Measurements from ENCODE around the gene RELT. TPM values are rescaled to one million over a fixed set of nuclear protein-coding genes. Genes with fewer than 3 reads are reported as not detected.

RELT gene
- total RNA-seq, 1 donor from 2014 or later = 1.6 TPM

DNA sequence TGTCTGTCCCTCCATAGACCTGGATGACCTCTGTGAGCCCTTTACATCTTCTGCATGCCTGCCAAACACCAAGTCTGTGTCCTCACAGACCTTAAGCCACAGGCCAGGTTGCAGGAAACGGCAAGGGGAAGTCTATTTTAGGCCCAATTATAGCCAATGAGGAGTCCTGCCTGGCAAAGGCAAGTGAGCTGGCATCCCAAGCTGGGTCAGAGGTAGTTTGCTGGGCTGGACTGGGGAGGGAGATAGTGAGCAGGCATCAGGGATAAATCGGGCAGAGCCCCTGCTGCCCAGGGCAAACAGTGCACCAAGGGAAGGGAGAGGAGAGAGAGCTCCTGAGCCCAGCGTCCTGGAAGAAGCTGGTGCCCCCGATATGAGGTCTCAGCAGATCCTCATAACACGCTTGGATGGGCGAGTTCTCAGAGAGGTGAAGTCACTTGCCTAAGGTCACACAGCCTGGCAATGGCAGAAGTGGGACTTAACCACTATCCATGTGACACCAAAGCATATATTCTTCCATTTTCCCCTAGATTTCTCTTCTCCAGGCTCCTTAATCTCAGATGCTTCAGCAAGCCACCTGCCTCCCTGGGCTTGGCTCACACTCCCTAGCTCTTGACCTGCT is 3.7 kb upstream of the RELT start:
- peaks cover 18 to 27% (median 19%) of the 10 kb centered on the region in 3 donors for H3K4me1 ChIP-seq (ENCODE audit: control insufficient read depth in 3 of 3, insufficient read depth in 3 of 3, low read length in 3 of 3)

DNA sequence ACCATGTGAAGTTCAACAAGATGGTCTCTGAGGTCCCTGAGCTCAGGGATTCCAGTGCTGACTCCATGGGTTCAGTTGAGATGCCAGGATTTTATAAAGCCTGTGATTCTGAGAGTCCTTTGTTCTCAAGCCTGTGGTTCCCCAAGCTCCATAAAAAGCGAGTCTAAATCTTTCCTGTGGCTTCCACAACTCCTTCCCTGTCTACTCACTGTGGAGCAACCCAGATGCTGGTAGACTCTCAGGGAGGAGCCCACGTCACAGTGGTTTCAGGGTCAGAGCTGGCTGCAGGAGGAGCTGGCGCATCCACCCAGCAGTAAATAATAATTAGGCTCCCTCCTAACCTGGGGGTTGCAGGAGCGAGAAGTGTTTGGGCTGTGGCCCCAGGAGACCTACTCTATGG is 2.0 kb upstream of the RELT start:
- Histone ChIP-seq H3K9ac (ENCODE audit: low read depth in 1 of 3, low read length in 3 of 3) (no peak overlapping the region), H3K27ac (ENCODE audit: low read depth, low read length) (no peak overlapping the region), H3K4me1 (ENCODE audit: control insufficient read depth in 3 of 3, insufficient read depth in 3 of 3, low read length in 3 of 3) (peaks cover 30 to 42% (median 35%) of the 10 kb centered on the region in 3 donors), H3K27me3 (ENCODE audit: control insufficient read depth in 3 of 3, insufficient read depth in 3 of 3, low read length in 3 of 3) (no peaks in the 10 kb centered on the region), H3K4me3 (ENCODE audit: low read length in 3 of 3) (no peak overlapping the region), H3K9me3 (ENCODE audit: control insufficient read depth in 3 of 3, low read length in 3 of 3) (no peaks in the 10 kb centered on the region), H3K36me3 (ENCODE audit: control insufficient read depth in 3 of 3, insufficient read depth in 3 of 3, low read length in 3 of 3) (no peaks in the 10 kb centered on the region)

More for the DNA sequence above, 3.7 kb upstream of the RELT start:
- H3K4me3 ChIP-seq (ENCODE audit: low read length in 3 of 3) = no peak overlapping the region
- H3K9me3 ChIP-seq (ENCODE audit: control insufficient read depth in 3 of 3, low read length in 3 of 3) = no peaks in the 10 kb centered on the region
- no peak overlapping the region for H3K27ac ChIP-seq (ENCODE audit: low read depth, low read length)
- no peaks in the 10 kb centered on the region for H3K36me3 ChIP-seq (ENCODE audit: control insufficient read depth in 3 of 3, insufficient read depth in 3 of 3, low read length in 3 of 3)
- H3K9ac ChIP-seq (ENCODE audit: low read depth in 1 of 3, low read length in 3 of 3) = peak overlapping the region in 1 of 3 donors; percentile 55
- no peaks in the 10 kb centered on the region for H3K27me3 ChIP-seq (ENCODE audit: control insufficient read depth in 3 of 3, insufficient read depth in 3 of 3, low read length in 3 of 3)

DNA sequence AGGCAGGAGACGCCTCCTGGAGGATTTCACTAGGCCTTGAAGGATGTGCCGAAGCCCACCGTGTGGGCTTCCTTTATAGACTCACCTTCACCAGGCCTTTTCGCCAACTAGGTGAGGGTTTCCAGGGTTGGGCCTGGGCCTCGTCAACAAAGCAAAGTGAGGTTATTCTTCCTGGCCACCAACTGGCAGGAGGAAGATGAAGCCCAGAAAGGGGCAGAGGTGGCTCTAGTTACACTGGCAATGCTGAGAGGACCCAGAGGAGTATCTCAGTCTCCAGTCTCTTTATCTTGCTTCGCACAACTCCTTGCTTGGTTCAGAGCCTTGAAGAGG is 404 bp upstream of the RELT start:
- Histone ChIP-seq H3K9me3 (ENCODE audit: control insufficient read depth in 3 of 3, low read length in 3 of 3) (no peaks in the 10 kb centered on the region), H3K9ac (ENCODE audit: low read depth in 1 of 3, low read length in 3 of 3) (peak overlapping the region; percentile 1 to 93 (median 2)), H3K27ac (ENCODE audit: low read depth, low read length) (peak overlapping the region; percentile 87), H3K4me1 (ENCODE audit: control insufficient read depth in 3 of 3, insufficient read depth in 3 of 3, low read length in 3 of 3) (peaks cover 46 to 58% (median 51%) of the 10 kb centered on the region in 3 donors), H3K27me3 (ENCODE audit: control insufficient read depth in 3 of 3, insufficient read depth in 3 of 3, low read length in 3 of 3) (no peaks in the 10 kb centered on the region), H3K4me3 (ENCODE audit: low read length in 3 of 3) (peak overlapping the region in 1 of 3 donors; percentile 52), H3K36me3 (ENCODE audit: control insufficient read depth in 3 of 3, insufficient read depth in 3 of 3, low read length in 3 of 3) (no peaks in the 10 kb centered on the region)

DNA sequence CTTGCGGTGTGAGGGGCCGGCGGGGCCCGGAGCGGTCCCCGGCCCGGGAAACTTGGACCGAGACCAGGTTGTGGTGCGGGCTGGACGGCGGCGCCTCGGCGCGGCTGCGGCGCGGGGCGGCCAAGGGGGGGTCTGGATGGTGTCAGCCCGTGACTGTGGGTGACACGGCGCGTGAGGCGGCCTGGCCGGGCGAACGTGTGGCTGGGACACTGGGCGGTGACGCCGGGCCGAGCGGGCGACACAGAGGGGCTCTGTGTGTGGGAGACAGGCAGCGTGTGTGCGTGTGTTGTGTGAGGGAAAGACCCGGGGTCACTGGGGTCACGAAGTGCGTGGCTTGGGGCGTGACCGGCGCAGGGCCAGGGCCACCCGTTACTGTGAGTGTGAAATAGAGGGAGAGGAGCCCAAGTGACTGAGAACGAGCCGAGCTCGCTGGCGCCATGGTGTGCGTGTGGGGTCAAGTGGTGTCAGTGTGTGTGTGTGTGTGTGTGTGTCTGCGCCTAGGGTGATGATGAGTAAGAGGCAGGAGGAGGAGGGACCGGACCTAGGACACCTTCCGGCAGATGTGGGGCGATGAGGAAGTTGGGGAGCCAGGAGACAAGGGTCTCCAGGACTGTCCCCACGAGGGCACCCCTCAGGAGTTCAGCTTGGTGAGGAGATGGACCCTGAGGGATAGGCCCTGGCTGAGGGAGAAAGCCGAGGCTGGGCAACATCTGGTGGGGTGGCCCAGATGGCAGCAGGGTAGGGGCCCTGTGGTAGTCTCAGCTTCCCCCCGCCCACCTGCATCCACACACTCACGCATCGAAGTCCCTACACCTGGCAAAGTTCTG is 817 bp downstream of the RELT start:
- H3K4me3 ChIP-seq (ENCODE audit: low read length in 3 of 3) = peak overlapping the region; percentile 64 to 89 (median 88)
- peak overlapping the region; percentile 87 for H3K27ac ChIP-seq (ENCODE audit: low read depth, low read length)
- H3K9me3 ChIP-seq (ENCODE audit: control insufficient read depth in 3 of 3, low read length in 3 of 3) = no peaks in the 10 kb centered on the region
- peaks cover 57 to 69% (median 62%) of the 10 kb centered on the region in 3 donors for H3K4me1 ChIP-seq (ENCODE audit: control insufficient read depth in 3 of 3, insufficient read depth in 3 of 3, low read length in 3 of 3)
- no peaks in the 10 kb centered on the region for H3K27me3 ChIP-seq (ENCODE audit: control insufficient read depth in 3 of 3, insufficient read depth in 3 of 3, low read length in 3 of 3)
- H3K9ac ChIP-seq (ENCODE audit: low read depth in 1 of 3, low read length in 3 of 3) = peak overlapping the region; percentile 84 to 93 (median 91)
- H3K36me3 ChIP-seq (ENCODE audit: control insufficient read depth in 3 of 3, insufficient read depth in 3 of 3, low read length in 3 of 3) = no peaks in the 10 kb centered on the region

DNA sequence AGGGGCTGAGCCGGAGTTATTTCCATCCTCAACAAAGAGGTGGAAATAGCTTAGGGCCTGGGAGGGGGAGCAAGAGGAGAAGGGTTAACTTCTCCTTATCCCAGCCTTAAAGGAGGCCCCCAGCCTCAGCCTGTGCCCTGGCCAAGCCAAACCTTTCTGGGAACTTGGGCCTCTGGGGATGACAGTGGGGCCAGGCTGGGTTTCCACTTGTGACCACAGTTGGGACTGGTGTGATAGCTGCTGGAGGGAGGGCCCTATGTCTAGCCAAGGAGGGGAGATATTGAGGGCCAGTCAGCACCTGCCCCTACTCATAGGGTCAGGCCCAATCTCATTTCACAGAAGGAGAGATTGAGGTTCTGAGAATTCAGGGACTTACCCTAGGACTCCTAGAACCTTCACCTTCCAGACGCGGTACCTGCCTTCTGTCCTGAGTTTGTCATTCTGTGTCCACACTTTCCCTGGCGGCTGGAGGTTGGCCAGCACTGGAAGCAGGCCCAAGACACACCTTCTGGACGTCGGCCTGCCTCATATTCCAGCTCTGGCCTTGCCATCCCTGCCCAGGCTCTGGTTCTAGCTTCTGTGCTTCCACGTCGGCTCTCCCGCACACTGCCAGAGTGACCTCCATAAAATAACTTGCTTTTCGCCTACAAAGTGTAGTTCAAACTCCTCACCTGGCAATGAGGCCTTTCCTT is 3.1 kb downstream of the RELT start:
- H3K27ac ChIP-seq (ENCODE audit: low read depth, low read length) = peak overlapping the region; percentile 74
- peak overlapping the region in 2 of 3 donors; percentile 15 to 35 for H3K4me3 ChIP-seq (ENCODE audit: low read length in 3 of 3)
- H3K36me3 ChIP-seq (ENCODE audit: control insufficient read depth in 3 of 3, insufficient read depth in 3 of 3, low read length in 3 of 3) = no peaks in the 10 kb centered on the region
- H3K27me3 ChIP-seq (ENCODE audit: control insufficient read depth in 3 of 3, insufficient read depth in 3 of 3, low read length in 3 of 3) = no peaks in the 10 kb centered on the region
- H3K4me1 ChIP-seq (ENCODE audit: control insufficient read depth in 3 of 3, insufficient read depth in 3 of 3, low read length in 3 of 3) = peaks cover 71 to 80% (median 76%) of the 10 kb centered on the region in 3 donors
- H3K9me3 ChIP-seq (ENCODE audit: control insufficient read depth in 3 of 3, low read length in 3 of 3) = no peaks in the 10 kb centered on the region
- peak overlapping the region in 2 of 3 donors; percentile 54 to 72 for H3K9ac ChIP-seq (ENCODE audit: low read depth in 1 of 3, low read length in 3 of 3)

DNA sequence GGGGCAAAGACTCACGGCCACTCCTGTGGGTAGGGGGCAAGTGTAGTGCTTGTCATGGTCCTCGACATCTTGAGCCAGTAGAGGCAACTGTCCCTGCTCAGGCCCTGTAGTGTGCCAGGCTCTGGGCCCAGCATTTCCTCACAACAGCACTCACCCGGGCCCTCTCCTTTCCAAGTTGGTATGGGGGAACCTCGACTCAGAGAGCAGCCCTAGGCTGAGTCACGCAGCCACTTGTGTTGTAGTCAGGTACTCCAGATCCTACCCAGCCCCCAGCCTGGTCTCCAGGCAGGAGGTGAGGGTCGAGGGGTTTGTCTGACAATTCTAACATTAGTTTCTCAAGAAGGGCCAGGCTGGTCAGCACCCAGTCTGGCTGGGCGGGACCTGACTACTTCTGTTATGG is 4.1 kb downstream of the RELT start:
- no peak overlapping the region for H3K4me3 ChIP-seq (ENCODE audit: low read length in 3 of 3)
- H3K27ac ChIP-seq (ENCODE audit: low read depth, low read length) = peak overlapping the region; percentile 74
- H3K4me1 ChIP-seq (ENCODE audit: control insufficient read depth in 3 of 3, insufficient read depth in 3 of 3, low read length in 3 of 3) = peaks cover 81 to 90% (median 86%) of the 10 kb centered on the region in 3 donors
- peak overlapping the region; percentile 53 to 72 (median 68) for H3K9ac ChIP-seq (ENCODE audit: low read depth in 1 of 3, low read length in 3 of 3)
- no peaks in the 10 kb centered on the region for H3K27me3 ChIP-seq (ENCODE audit: control insufficient read depth in 3 of 3, insufficient read depth in 3 of 3, low read length in 3 of 3)
- no peaks in the 10 kb centered on the region for H3K9me3 ChIP-seq (ENCODE audit: control insufficient read depth in 3 of 3, low read length in 3 of 3)
- no peaks in the 10 kb centered on the region for H3K36me3 ChIP-seq (ENCODE audit: control insufficient read depth in 3 of 3, insufficient read depth in 3 of 3, low read length in 3 of 3)

DNA sequence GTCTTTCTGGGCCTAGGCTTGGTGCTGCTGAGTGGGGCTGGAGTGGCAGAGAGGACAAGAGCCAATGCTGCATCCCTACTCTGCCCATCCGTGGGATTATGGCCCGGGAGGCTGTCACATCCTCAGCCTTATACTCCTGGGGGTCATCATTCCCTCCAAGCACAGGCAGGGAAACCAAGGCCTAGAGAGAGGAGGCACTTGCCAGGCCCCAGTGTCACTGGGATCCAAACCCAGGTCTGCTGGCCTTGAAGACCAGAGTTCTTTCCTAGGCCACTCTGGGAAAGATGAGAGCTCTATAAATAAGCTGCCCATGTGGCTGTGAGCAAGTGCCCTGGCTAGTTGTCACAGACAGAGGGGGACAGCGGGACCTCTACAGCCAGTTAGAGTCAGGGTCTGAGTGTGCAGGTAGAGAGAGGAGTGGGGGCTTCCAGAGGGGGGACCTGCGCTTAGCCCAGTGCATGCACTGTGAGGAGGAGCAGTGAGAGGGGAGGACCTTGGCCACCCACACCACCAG is 4.8 kb downstream of the RELT start:
- peak overlapping the region; percentile 53 to 72 (median 68) for H3K9ac ChIP-seq (ENCODE audit: low read depth in 1 of 3, low read length in 3 of 3)
- no peaks in the 10 kb centered on the region for H3K27me3 ChIP-seq (ENCODE audit: control insufficient read depth in 3 of 3, insufficient read depth in 3 of 3, low read length in 3 of 3)
- H3K27ac ChIP-seq (ENCODE audit: low read depth, low read length) = peak overlapping the region; percentile 74
- H3K36me3 ChIP-seq (ENCODE audit: control insufficient read depth in 3 of 3, insufficient read depth in 3 of 3, low read length in 3 of 3) = no peaks in the 10 kb centered on the region
- H3K4me3 ChIP-seq (ENCODE audit: low read length in 3 of 3) = peak overlapping the region in 1 of 3 donors; percentile 58
- H3K4me1 ChIP-seq (ENCODE audit: control insufficient read depth in 3 of 3, insufficient read depth in 3 of 3, low read length in 3 of 3) = peaks cover 84 to 92% (median 92%) of the 10 kb centered on the region in 3 donors
- no peaks in the 10 kb centered on the region for H3K9me3 ChIP-seq (ENCODE audit: control insufficient read depth in 3 of 3, low read length in 3 of 3)

DNA sequence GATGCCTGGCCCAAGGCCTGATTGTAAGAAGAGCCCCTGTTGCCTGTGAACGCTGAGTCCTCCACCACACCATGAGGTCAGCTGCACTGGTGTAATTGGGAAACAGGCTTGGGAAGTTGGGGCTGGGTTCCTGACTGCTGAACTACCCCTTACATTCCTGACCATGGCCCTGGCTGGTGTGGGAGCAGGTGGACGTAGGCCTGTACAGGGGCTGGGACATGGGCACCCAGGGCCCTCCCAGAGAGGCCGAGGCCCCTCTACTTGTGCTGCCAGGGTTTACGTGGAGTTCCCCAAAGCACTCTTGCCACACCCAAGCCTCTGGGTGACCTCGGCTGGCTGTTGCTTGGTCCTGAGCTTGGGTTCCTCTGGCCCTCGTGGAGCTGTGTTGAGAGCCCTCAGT is 5.4 kb downstream of the RELT start:
- Histone ChIP-seq H3K4me1 (ENCODE audit: control insufficient read depth in 3 of 3, insufficient read depth in 3 of 3, low read length in 3 of 3) (peaks cover 90 to 99% (median 98%) of the 10 kb centered on the region in 3 donors), H3K9me3 (ENCODE audit: control insufficient read depth in 3 of 3, low read length in 3 of 3) (no peaks in the 10 kb centered on the region), H3K4me3 (ENCODE audit: low read length in 3 of 3) (peak overlapping the region in 2 of 3 donors; percentile 20 to 23), H3K27ac (ENCODE audit: low read depth, low read length) (peak overlapping the region; percentile 74), H3K9ac (ENCODE audit: low read depth in 1 of 3, low read length in 3 of 3) (peak overlapping the region in 2 of 3 donors; percentile 43 to 72), H3K27me3 (ENCODE audit: control insufficient read depth in 3 of 3, insufficient read depth in 3 of 3, low read length in 3 of 3) (no peaks in the 10 kb centered on the region), H3K36me3 (ENCODE audit: control insufficient read depth in 3 of 3, insufficient read depth in 3 of 3, low read length in 3 of 3) (no peaks in the 10 kb centered on the region)

DNA sequence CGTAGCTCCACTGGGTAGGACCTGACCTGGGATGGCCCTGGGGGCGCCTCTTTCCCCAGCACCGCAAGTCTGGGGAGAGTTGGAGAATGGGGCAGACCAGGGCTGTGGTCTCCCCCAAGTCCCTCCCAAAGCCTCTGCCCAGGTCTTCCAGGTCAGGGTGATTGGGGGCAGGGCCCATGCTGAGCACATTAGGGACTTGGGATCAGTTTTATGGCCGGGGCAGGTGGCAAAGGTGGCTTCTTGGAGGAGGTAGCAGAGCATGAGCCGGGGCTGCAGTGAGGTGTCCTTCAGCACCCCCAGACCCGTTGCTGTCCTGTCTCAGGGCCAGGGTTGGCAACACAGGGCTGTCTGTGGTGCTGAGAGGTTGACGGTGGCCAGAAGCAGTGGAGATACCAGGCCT is 6.0 kb downstream of the RELT start:
- Histone ChIP-seq H3K36me3 (ENCODE audit: control insufficient read depth in 3 of 3, insufficient read depth in 3 of 3, low read length in 3 of 3) (no peaks in the 10 kb centered on the region), H3K27ac (ENCODE audit: low read depth, low read length) (peak overlapping the region; percentile 74), H3K4me3 (ENCODE audit: low read length in 3 of 3) (no peak overlapping the region), H3K9ac (ENCODE audit: low read depth in 1 of 3, low read length in 3 of 3) (peak overlapping the region; percentile 12 to 72 (median 23)), H3K27me3 (ENCODE audit: control insufficient read depth in 3 of 3, insufficient read depth in 3 of 3, low read length in 3 of 3) (no peaks in the 10 kb centered on the region), H3K4me1 (ENCODE audit: control insufficient read depth in 3 of 3, insufficient read depth in 3 of 3, low read length in 3 of 3) (peaks cover 92 to 98% (median 97%) of the 10 kb centered on the region in 3 donors), H3K9me3 (ENCODE audit: control insufficient read depth in 3 of 3, low read length in 3 of 3) (no peaks in the 10 kb centered on the region)
